NCI-H128 (cell line): Measurements from ENCODE around the gene IGSF10.

Experiments
- DNase-seq: peaks from one replicate; lab custom pipeline; 2025; ENCODE audit not compliant: unreplicated experiment; lab: John Stamatoyannopoulos, UW

The IGSF10 gene

GRCh38 chr3:151423091-151423490 is 37.8 kb downstream of the IGSF10 start:
- no peak for DNase-seq

GRCh38 chr3:151421938-151422337 is 38.9 kb downstream of the IGSF10 start:
- no peak for DNase-seq

- DNase-seq: no peak
These were observed 41.1 kb downstream of the IGSF10 start for GRCh38 chr3:151419806-151420205.

GRCh38 chr3:151415289-151415688 is 45.6 kb downstream of the IGSF10 start:
- no peak for DNase-seq

- no peak for DNase-seq
These were observed 47.9 kb downstream of the IGSF10 start for GRCh38 chr3:151412989-151413388.
